ENCODE measurements around the gene ARID3C. TPM values are rescaled to one million over a fixed set of nuclear protein-coding genes. Genes with fewer than 3 reads are reported as not detected.

ARID3C gene
- total RNA-seq, 1 donor from 2014 or later, result not detected

- peak within 1 kb of the TSS; percentile 97 for H3K4me3 ChIP-seq
- TF ChIP-seq CTCF (IDR thresholded peaks at IDR 0.05), result no peak
- DNase-seq, result peak; percentile 96
- H3K9me3 ChIP-seq, result no peaks in the 10 kb centered on the region
- ATAC-seq, result peak; percentile 97 to 99
- H3K27ac ChIP-seq, result peak within 1 kb of the TSS; percentile 76
- H3K27me3 ChIP-seq (ENCODE audit: low read depth), result peaks cover 38% of the 10 kb centered on the region
- intact Hi-C loops (cut with DNase I), result no loop called here
- H3K4me1 ChIP-seq, result peaks cover 23% of the 10 kb centered on the region
- H3K36me3 ChIP-seq, result peaks cover 35% of the 10 kb centered on the region
Measured at GRCh38 chr9:34620061-34620994, 8.5 kb downstream of the ARID3C start, which contains the start of gene DCTN3. TSS of gene DCTN3 (minus strand) at chr9:34620495. CDS start at chr9:34620464, 31 bp downstream.

- Histone ChIP-seq H3K27ac (no peak overlapping the region), H3K4me3 (no peak overlapping the region), H3K4me1 (peaks cover 33% of the 10 kb centered on the region), H3K36me3 (peaks cover 53% of the 10 kb centered on the region), H3K27me3 (ENCODE audit: low read depth) (no peaks in the 10 kb centered on the region), H3K9me3 (no peaks in the 10 kb centered on the region)
- DNase-seq (no peak), ATAC-seq (no peak)
- intact Hi-C loops (cut with DNase I), result no loop called here
- TF ChIP-seq CTCF (IDR thresholded peaks at IDR 0.05), result no peak
Measured at GRCh38 chr9:34615132-34615531, 13.7 kb downstream of the ARID3C start.

- DNase-seq (peak; percentile 78), ATAC-seq (peak; percentile 86 to 88)
- peaks cover 44% of the 10 kb centered on the region for H3K36me3 ChIP-seq
- H3K4me1 ChIP-seq, result peaks cover 21% of the 10 kb centered on the region
- intact Hi-C loops (cut with DNase I), result no loop called here
- TF ChIP-seq CTCF (IDR thresholded peaks at IDR 0.05), result peak; percentile 91
- H3K27me3 ChIP-seq (ENCODE audit: low read depth), result no peaks in the 10 kb centered on the region
- H3K27ac ChIP-seq, result no peak overlapping the region
- peak overlapping the region; percentile 78 for H3K4me3 ChIP-seq
- H3K9me3 ChIP-seq, result no peaks in the 10 kb centered on the region
Measured at GRCh38 chr9:34612788-34613390, 16.0 kb downstream of the ARID3C start.

GRCh38 chr9:34611811-34612787 lies 16.8 kb downstream of the ARID3C start, which contains the start of gene RPP25L:
TSS of gene RPP25L (minus strand) at chr9:34612097. CDS start at chr9:34611296, 801 bp downstream.
- DNase-seq (peak; percentile 90), ATAC-seq (peak; percentile 97 to 99)
- Histone ChIP-seq H3K27me3 (ENCODE audit: low read depth) (no peaks in the 10 kb centered on the region), H3K27ac (peak within 1 kb of the TSS; percentile 89), H3K4me1 (peaks cover 21% of the 10 kb centered on the region), H3K4me3 (peak within 1 kb of the TSS; percentile 78), H3K9me3 (no peaks in the 10 kb centered on the region), H3K36me3 (peaks cover 36% of the 10 kb centered on the region)
- no peak for TF ChIP-seq CTCF (IDR thresholded peaks at IDR 0.05)
- intact Hi-C loops (cut with DNase I), result no loop called here
